NCI-H1436 treated with DMSO at 0.1 percent for 48 hours (cell line): ENCODE data around the gene AK8.

ENCODE experiments used
- DNase-seq: peaks from one replicate; lab custom pipeline; 2025; lab: John Stamatoyannopoulos, UW

Gene AK8

DNA sequence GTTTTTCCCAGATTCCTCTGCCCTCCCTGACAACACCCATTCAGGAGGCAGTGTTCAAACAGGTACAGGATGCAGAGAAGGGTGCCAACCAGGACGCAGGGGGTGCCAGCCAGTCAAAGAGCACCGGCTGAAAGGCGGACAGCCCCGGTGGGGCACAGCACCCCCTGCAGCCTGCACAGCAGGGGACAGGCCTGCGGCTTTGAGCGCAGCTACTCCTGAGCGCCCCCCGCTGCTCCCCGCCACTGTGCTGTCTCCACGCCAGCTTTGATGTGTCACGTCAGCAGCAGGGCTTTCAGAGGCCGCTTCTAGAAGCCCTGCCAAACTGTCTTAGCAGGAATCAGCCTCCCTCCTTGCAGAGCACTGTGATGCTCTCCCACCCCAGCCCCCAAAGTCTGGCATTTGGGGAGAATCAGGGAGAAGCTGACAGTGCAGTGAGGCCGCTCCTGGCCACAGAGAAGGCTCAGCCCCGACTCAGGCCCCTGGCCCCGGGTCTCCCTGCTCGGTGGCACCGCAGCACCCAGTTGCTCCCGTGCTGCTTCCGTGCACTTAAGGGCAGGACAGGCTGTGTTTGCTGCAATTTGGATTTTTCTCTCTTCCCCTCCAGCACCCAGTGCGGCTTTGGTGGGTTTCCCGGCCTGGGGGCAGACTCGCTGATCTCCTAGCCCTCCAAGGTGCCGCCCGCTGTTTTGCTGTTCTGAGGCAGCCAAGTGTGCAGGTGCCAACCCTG, 20.3 kb downstream of the AK8 start:
- DNase-seq, result no peak

DNA sequence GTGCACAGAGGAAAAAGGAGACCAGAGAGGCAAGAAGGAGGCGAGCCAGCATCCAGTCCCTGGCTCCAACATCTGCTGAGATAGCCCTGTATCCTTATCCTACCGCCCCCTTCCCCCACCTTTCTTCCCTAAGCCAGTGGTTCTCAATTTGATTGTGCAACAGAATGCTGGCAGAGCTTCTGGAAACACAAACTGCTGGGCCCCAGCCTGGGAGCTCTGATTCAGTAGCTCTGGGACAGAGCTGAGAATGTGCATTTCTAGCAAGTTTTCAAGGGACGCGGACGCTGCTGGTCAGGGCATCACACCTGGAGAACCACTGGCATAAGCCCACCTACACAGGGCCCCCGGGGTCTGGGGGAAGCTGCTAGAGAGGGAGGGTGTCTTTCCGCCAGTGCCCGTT, 21.1 kb downstream of the AK8 start:
- no peak for DNase-seq

DNA sequence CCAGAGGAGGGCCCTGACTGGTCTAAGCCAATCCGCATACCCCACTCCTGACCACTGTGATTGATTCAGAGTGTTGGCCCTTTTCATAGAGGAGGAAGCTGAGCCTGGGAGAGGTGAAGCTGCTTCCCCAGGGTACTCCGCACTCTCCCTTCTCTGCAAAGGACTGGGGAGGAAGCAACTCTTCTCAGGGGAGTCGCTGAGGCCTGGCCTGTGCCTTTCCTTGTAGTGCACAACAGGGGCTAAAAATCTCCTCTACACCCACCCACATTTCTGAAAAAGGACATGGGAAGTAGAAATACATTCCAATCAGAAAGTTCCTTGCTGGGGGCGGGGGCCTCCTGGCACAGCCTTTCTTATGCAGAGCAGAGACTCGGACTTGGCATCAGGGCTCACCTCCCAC, 22.2 kb downstream of the AK8 start:
- DNase-seq, result no peak

DNA sequence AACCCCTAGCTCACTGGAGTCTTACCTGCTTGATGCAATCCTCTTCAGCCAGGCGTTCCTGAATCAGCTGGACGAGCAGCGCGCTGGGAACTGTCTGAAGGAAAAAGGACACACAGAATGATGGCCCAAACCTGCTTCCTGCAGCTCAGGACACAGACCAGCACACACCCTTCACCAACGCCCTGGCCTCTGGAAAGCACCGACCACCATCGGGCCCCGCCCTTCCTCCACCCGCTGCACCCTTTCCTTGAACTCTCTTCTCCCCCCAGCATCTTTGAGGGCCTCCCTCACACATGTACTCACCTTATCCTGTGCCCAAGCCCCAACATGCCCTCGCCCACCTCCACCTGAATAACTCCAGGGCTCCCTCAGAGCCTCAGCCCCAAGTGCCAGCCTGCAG, 23.3 kb downstream of the AK8 start:
- no peak for DNase-seq

DNA sequence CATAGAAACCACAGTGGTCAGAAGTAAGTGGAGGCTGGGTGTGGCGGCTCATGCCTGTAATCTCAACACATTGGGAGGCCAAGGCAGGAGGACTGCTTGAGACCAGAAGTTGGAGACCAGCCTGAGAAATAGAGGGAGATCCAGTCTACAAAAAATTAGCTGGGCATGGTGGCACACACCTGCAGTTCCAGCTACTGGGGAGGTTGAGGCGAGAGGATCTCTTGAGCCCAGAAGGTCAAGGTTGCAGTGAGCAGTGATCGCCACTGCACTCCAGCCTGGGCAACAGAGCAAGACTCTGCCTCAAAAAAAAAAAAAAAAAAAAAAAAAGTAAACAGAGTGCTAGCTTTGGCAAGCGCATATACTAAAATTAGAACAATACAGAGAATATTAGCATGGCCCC, 24.6 kb downstream of the AK8 start:
- no peak for DNase-seq

DNA sequence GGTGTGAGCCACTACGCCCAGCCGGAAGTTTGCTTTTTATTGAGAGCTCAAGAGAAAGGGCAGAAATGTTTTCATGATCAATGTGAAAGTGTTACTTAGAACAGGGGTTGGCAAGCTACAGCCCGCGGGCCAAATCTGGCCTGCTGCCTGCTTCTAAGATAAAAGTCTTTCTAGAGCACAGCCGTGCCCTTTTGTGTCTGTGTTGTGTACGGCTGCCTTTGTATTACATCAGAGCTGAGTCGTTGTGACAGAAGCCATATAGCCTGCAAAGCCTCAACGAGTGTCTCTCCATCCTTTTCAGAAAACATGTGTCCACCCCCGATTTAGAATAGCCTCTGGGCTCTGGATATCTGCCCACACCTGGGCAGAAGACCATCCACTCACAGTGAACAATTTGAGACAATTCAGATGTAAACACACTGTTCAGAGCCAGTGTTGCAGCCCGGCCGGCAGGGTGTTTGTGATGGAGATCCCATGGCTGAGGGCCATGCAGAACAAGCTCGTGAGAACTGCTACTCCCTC, 28.8 kb downstream of the AK8 start:
- DNase-seq, result no peak

DNA sequence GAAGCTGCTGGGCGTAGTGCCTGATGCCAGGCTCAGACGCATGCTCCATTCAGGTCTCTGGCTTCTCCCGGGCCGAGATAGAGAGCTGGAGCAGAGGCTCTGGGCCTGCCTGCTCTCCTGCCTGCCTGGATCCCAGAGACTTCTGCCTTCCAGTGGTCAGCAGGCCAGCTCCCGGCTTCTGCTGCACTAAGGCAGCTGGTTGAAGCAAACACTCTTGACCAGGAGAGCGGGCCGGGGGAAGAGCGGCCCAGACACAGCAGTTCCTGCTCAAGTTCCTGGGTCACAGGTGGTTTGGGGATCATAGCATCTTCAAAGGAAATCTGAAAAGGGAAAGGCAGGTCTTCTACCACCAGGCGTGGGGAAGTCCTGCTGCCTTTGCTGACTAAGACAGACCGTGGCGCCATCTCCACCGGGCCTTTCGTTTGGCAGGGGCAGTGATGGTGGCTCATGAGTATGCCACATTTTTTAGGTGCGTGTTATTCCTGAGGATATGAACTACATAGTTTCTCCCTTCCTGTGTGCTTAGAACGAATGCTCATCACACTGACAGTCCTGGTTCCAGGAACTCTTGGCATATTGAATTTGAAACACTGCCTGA, 31.1 kb downstream of the AK8 start:
- no peak for DNase-seq

DNA sequence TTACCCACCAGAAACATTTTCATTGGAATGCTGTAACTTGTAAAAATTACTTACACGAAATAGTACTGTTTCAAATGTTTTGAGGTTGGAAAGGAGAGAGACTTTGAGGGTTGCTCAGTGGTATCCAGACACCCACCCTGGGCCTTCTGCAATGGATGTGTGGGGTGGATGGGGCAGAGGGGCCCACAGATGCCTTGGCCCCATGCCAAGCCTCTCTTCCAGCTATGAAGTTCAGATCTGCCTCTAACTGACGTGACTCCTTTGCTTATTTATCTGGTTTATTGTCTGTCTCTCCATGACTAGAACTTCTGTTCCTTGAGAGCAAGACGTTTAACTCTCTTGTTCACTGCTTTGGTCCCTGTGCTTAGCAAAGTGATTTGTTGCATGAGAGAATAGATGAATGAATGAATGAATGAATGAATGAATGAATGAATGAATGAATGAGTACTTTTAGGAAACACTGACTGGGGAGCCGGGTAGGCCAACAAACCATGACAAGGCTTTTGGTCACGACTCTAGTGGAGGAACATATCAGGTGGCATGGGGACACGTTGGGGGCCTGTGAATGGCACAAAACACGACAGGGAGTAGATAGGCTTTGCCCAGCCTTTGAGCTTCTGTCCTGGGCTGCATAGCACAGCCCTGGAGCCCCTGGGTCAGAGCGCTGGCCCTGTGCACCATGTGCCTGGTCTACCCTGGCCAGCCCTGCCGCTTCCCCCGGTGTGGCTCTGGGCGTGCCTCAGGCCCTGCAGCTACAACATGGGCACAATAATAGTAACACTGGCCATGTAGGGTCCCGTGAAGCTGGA, 31.8 kb downstream of the AK8 start:
- no peak for DNase-seq

DNA sequence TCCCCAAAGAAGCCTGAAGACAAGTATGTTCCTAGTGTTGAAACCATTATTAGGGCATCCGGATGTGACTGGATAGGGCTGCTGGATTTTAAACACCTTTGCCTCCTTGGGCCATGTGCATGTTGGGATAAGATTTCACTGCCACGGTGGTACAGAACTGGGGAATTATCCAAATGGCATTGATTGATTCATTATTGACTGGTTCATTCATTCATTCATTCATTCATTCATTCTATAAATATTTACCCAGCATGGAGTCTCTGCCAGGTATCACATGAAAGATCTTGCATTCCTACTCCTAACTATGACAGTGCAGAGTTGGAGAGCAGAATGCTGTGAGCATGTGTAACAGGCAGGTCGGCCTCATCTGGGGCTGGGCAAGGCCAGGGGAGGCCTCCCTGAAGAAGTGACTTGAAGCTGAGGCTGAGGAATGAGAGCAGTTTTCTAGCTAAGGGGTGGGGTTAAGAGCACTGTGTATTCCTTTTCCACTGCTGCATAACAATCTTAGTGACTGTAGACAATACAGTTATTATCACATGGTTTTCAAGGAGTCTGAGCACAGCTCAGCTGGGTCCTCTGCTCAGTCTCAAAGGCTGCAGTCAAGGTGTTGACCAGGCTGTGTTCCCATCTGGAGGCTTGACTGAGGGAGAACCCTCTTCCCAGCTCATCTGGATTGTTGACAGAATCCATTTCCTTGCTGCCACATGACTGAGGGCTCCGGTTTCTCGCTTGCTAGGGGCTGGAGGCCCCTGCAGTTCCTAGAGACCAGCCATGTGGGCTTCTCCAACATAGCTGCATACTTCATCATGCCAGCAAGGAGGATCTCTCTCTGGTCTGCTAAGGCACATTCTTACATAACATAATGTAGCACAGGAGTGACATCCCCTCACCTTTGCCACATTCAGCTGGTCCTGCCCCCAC, 35.7 kb downstream of the AK8 start:
- no peak for DNase-seq

DNA sequence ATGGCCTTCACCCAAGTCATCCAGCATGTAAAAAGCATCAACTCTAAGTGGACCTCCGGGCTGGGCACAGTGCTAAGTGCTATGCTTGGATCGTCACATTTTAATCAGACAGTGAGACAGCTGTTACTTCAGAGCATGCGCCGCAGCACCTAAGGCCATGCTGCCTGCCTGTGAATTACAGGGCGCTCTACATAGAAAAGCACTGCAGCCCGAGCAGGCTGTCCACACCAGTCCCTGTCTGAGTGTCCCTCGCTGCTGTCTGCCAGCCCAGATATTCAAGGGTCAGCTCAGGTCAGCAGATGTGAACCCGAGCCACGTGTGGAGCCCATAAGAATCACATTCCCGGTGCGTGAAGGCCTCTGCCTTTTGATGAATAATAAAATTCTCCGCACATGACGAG, 37.1 kb downstream of the AK8 start:
- no peak for DNase-seq

DNA sequence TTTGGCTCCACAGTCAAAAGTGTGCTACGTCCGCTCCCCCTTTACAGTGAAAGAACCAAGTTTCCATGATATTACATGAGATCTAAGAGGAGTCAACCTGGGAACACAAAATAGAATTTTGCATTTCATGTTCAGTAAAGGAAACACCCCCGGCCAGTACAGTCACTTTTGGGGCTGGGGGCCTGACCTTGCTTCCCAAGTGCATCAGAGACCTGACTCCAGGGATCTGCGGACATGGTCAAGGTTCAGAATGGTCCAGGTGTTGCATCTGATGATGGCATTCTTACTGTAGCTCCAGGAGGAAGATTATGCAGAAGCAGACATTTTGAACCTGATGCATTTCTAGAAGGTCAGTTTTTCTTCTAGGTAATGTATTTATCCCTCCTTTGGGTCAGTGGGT, 39.8 kb downstream of the AK8 start:
- no peak for DNase-seq

DNA sequence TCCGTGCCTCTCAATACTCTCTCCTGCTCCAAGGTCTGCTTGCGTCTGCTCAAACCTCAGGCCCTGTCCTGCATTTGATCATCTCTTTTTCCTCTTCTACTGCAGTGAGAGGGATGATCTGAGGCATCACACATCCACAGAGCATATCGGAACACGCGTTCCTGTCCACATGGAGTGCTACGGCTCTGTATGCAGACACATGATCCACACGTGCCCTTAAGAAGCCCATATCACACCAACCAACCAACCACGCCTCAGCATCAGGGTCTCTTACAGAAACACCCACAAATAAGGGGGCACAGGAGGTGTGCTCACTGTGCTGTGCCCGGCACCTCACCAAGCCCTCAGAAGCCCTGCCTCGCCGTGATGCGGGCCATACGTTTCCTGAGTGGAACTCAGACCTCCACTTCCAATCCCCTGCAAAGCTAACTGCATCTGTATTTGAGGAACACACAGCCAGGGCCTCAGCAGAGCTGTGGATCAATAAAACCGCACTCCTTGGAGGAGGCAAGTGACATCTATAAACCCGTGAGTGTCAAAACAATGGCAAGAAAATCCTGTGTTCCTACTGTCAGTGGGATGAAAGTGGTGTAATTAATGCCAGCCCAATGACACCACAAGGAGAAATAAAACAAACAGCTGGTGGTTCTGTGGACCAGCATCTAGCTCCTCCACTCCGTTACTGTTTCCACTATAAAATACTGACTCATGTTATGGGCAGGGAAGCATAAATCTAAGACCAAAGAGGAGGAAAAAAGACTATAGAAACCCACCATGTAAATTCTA, 40.4 kb downstream of the AK8 start:
- DNase-seq, result no peak

DNA sequence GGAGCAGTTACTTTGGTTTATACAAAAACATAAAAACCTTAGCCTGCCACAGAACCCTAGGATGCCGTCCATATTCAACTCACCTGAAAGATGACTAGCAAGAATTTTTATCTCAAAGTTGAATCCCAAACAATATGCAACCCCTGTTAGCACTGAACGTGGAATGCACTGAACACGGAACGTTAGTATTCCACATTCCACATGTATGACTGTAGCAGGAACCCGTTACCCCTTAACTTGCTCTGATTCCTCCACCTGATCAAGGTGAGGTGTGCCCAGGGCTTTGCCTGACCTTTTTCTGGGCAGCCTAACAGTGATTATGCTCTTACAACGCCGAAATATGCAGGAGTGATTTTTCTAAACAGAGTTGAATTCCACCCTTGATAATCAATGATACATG, 43.7 kb downstream of the AK8 start:
- DNase-seq, result no peak

DNA sequence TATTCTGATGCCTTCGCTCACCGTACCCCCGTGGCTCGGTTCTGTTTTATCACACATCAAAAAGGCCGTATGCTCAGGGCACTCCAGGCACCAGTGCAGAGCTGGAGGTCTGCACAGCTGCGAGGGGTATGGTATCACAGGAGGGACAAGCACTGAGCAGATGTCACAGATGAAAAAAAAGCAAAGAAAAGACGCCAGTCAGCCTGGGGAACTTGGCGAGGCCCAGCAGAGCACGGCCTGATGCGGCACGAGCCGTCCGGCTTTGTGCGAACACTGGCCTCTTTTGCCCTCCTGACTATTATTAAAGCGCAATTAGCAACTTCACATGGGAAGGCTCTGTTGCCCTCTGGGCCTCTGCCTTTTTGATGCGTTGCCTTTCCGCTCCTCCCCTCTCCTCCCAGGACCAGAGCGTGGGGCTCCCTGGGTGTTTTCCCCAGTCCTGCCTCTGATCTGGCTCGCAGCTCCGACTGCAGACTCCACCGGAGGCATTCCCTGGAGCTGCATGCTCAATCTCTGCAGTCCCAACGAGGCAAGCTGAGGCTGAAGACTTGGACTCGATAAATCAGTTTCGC, 44.4 kb downstream of the AK8 start:
- no peak for DNase-seq

DNA sequence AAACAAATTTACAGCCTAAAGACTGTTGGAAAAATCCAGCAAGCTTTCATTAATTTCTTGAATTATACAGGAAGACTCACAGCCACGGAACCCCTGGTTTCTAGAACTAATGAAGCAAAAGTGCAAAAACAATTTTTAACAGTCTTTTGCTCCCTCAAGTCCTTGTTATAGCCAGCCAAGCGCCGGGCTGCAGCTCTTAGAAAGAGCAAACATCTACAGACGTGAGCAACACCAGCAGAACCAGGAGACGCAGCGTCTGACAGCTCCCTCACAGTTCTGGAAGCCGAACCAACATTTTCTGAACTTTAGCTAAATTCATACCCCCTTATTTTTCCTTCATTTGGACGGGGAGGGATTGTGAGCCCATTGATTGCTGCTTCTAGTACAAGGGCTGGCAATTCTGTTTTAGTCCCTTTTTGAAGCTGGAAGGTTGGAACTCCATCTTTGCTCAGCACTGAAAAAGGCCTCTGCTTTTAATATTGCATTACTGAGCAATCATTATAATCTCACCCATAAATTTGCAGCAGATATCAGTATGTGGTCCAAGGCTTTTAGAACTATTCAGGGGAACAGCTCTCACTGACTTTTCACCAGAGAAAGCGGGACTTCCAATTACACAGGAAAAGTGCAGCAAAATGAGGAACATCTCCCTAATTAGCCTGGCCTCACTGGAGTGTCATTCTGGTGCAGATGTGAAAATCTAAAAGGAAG, 45.8 kb downstream of the AK8 start:
- no peak for DNase-seq

DNA sequence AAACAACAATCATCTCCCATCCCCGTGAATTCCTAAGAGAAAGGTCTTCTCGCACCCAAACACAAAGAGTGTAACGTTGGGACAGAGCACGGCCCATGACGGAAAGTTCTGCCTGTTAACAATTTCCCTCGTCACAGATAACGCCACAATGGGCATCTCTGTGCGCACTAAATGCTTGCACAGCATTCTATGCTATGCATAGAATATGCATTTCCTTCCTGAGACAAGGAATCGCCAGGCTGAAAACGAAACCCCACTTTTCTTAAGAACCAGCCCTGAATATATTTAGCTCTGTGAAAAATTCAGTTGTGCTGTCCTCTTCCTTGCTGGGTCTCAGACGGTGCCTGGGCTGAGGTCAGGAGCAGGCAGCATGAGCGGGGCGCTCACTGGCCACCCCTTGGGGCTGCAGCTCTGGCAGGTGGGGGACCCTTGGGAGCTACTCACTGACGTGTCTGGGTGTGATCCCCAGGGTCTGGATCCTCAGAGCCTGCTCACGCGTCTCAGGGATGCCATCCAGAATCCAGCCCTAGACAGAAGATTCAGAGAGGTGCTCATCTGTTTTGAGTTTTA, 49.8 kb downstream of the AK8 start:
- no peak for DNase-seq

DNA sequence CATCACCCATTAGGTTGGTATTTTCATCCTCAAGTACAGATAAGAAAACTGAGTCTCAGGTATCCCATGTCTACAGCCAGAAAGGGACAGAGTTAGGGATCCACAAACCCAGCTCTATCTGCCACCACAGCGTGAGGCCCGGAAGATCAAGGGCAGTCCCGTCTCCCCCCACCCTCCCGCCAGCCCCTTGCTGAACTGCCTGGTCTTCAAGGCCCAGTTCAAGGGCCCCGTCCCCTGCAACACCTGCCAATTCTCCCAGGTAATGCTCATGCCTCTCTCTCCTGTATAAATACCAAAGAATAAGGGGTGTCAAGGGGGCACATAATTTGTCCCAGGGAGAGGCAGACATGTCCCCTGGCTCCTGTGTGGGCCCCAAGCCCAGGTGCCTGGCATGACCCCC, 50.7 kb downstream of the AK8 start:
- no peak for DNase-seq

DNA sequence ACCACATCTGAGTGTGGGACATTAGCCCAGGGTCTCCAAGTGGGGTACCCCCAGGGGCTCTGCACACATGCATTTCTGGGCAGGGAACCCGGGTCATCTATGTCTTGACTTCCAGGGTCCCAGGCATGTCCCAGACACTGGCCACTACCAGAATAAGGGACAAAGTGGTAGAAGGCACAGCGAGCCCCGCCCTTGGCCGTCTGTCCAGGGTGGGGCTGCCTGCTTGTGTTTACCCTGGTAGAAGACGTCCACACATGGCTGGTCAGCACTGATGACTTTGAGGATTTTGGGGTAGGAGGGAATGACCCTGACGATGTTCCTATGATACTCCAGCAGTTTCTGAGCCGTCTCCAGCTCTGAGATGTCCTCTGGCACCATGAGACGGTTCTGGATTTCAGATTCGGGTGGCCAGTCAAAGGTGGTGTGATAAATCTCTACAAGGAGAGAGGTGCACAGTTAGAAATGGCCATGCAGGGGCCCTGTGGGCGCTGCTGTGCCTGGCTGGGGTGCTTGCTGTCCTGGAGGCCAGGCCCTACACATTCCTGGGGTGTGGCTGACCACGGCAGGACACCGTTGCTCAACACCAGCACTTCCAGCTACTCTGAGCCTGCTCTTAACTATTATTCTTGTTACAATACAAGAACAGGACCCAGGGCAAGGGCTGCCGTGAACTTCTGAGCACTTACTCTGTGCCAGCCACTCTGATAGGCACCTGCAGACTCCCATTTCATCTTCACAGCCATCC, 51.3 kb downstream of the AK8 start:
- DNase-seq, result no peak

DNA sequence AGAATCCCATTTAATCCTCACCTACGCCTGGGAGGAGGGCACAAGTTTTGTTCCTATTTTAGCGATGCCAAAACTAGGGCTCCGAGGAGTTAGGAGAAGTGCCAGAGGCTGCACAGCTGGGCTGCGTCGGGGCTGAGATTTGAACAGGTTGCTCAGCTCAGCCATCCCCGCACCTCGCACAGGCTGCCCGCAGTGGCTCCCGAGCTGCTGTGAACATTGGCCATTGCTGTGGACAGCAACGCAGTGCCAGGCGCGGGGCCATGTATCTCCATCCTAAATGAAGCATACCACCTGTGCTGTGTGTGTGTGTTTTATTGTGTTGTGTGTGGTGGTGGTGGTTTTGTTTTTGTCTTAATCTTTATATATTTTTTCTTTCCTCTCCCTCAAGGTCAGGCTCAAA, 52.0 kb downstream of the AK8 start:
- no peak for DNase-seq
